CD8-positive, alpha-beta memory T cell (primary cell): ENCODE measurements around the gene ANXA6. TPM values are rescaled to one million over a fixed set of nuclear protein-coding genes. Genes with fewer than 3 reads are reported as not detected.

ENCODE experiments used
- CTCF ChIA-PET: fragments of 350-600 bp; sonication (Branson Sonifier 250); formaldehyde crosslinking; loops from one replicate; lab custom pipeline; 2021; ENCODE audit warnings: antibody characterized with exemption; lab: Charles Lee
- POLR2A ChIA-PET: fragments of 350-600 bp; sonication (Branson Sonifier 250); formaldehyde crosslinking; loops from one replicate; lab custom pipeline; 2021; ENCODE audit warnings: antibody characterized with exemption; lab: Charles Lee
- DNase-seq, 5 donors: peaks; one replicate each; pipeline versions ENCODE4 v3.0.0 to v3.0.0-alpha.2; 2020 to 2022; ENCODE audit warnings: mixed read lengths in 1 of 5
- H3K27ac ChIP-seq: one replicate; pipeline ENCODE4 v1.7.0; 2013; ENCODE audit warnings: low read depth, mild to moderate bottlenecking, low read length, moderate library complexity
- H3K27me3 ChIP-seq: 2 replicates; pipeline ENCODE4 v1.7.0; 2013; ENCODE audit warnings: low read length, mild to moderate bottlenecking; ENCODE audit not compliant: insufficient read depth, poor library complexity, severe bottlenecking
- H3K36me3 ChIP-seq: 2 replicates; pipeline ENCODE4 v1.7.0; 2013; ENCODE audit warnings: mild to moderate bottlenecking, low read length, moderate library complexity; ENCODE audit not compliant: insufficient read depth
- H3K4me1 ChIP-seq: 2 replicates; pipeline ENCODE4 v1.7.0; 2013; ENCODE audit warnings: mild to moderate bottlenecking, low read length, moderate library complexity; ENCODE audit not compliant: insufficient read depth
- H3K4me3 ChIP-seq: 2 replicates; pipeline ENCODE4 v1.7.0; 2013; ENCODE audit warnings: mild to moderate bottlenecking, low read length
- H3K9me3 ChIP-seq: 2 replicates; pipeline ENCODE4 v1.7.0; 2013; ENCODE audit warnings: mild to moderate bottlenecking, low read length
- H3K27ac Mint-ChIP-seq, 8 donors: one replicate each; pipeline ENCODE4 v1.8.0; 2020 to 2021; ENCODE audit warnings: mixed read lengths in 8 of 8, mild to moderate bottlenecking in 6 of 8, inconsistent platforms in 3 of 8, moderate library complexity in 3 of 8
- H3K27me3 Mint-ChIP-seq, 2 donors: one replicate each; pipeline ENCODE4 v1.8.0; 2020 to 2021; ENCODE audit warnings: mixed read lengths in 2 of 2, mild to moderate bottlenecking in 1 of 2, moderate library complexity in 1 of 2
- H3K36me3 Mint-ChIP-seq, 3 donors: one replicate each; pipeline ENCODE4 v1.8.0; 2020 to 2021; ENCODE audit warnings: mixed read lengths in 3 of 3, inconsistent platforms in 1 of 3, mild to moderate bottlenecking in 1 of 3
- H3K4me1 Mint-ChIP-seq, 3 donors: one replicate each; pipeline ENCODE4 v1.8.0; 2020 to 2021; ENCODE audit warnings: mixed read lengths in 3 of 3, inconsistent platforms in 1 of 3, mild to moderate bottlenecking in 1 of 3
- H3K4me3 Mint-ChIP-seq, 7 donors: one replicate each; pipeline ENCODE4 v1.8.0; 2020 to 2021; ENCODE audit warnings: mixed read lengths in 7 of 7, mild to moderate bottlenecking in 6 of 7, moderate library complexity in 4 of 7, inconsistent platforms in 2 of 7
- H3K9me3 Mint-ChIP-seq, 5 donors: one replicate each; pipeline ENCODE4 v1.8.0; 2020 to 2022; ENCODE audit warnings: mixed read lengths in 5 of 5, mild to moderate bottlenecking in 3 of 5, moderate library complexity in 2 of 5, inconsistent platforms in 1 of 5
- polyA plus RNA-seq: library from polyadenylated mRNA; unstranded; fragments of 300-500 nt; fragmentation: Illumina TruSeq; gene quantifications from one replicate; pipeline ENCODE4 v1.2.3, GENCODE V29; 2021
- total RNA-seq, 2 experiments: library from RNA; stranded (reverse); gene quantifications; one replicate each; pipeline ENCODE4 v1.2.3, GENCODE V29; 2021

Gene ANXA6
- total and polyA plus RNA-seq, 3 experiments from 2014 or later = 351 to 459 (median 452) TPM

- H3K27ac ChIP-seq = no peak overlapping the region
- DNase-seq = peak in 1 of 5 donors; percentile 22
- H3K9me3 ChIP-seq = no peaks in the 10 kb centered on the region
- H3K36me3 ChIP-seq = peaks cover 81% of the 10 kb centered on the region
- peaks cover 3 to 93% (median 24%) of the 10 kb centered on the region in 3 donors for H3K36me3 Mint-ChIP-seq
- H3K9me3 Mint-ChIP-seq = no peaks in the 10 kb centered on the region
- H3K27me3 ChIP-seq = no peaks in the 10 kb centered on the region
- ChIA-PET POLR2A (no interaction called here), CTCF (interaction anchor here (0.9 to 11.3 kb wide), 5 partner anchors 8 to 66 kb away, joined by 3 to 267 read pairs (median 6); no protein-coding TSS in a partner anchor)
- H3K4me3 Mint-ChIP-seq = no peak overlapping the region
- H3K4me3 ChIP-seq = no peak overlapping the region
- H3K4me1 ChIP-seq = peaks cover 4% of the 10 kb centered on the region
- peaks cover 0 to 22% (median 7%) of the 10 kb centered on the region in 3 donors for H3K4me1 Mint-ChIP-seq
- H3K27ac Mint-ChIP-seq = peak overlapping the region; percentile 46 to 86 (median 64)
- H3K27me3 Mint-ChIP-seq = no peaks in the 10 kb centered on the region
Measured at GRCh38 chr5:151118913-151119575, 38.5 kb downstream of the ANXA6 start.

- no peaks in the 10 kb centered on the region for H3K9me3 Mint-ChIP-seq
- H3K4me3 Mint-ChIP-seq = no peak overlapping the region
- H3K27me3 Mint-ChIP-seq = no peaks in the 10 kb centered on the region
- H3K36me3 ChIP-seq = peaks cover 67% of the 10 kb centered on the region
- peaks cover 0 to 32% (median 6%) of the 10 kb centered on the region in 3 donors for H3K4me1 Mint-ChIP-seq
- peaks cover 3 to 86% (median 18%) of the 10 kb centered on the region in 3 donors for H3K36me3 Mint-ChIP-seq
- ChIA-PET CTCF (interaction anchor here (0.7 to 11.3 kb wide), 46 partner anchors 10 to 662 kb away, joined by 3 to 267 read pairs (median 6); partner anchors contain the start of genes ANXA6, CCDC69, DCTN4 and GM2A), POLR2A (interaction anchor here (1.1 to 1.2 kb wide), 2 partner anchors 17 to 63 kb away, joined by 5 read pairs; no protein-coding TSS in a partner anchor)
- peaks cover 4% of the 10 kb centered on the region for H3K4me1 ChIP-seq
- H3K4me3 ChIP-seq = no peak overlapping the region
- peak; percentile 57 to 79 (median 65) for DNase-seq
- H3K9me3 ChIP-seq = no peaks in the 10 kb centered on the region
- H3K27ac Mint-ChIP-seq = peak overlapping the region in 7 of 8 donors; percentile 21 to 57 (median 42)
- H3K27ac ChIP-seq = no peak overlapping the region
- no peaks in the 10 kb centered on the region for H3K27me3 ChIP-seq
Measured at GRCh38 chr5:151115272-151115905, 42.2 kb downstream of the ANXA6 start.

- Mint-ChIP-seq H3K27ac (peak overlapping the region in 3 of 8 donors; percentile 46 to 67 (median 62)), H3K4me1 (peaks cover 0 to 36% (median 6%) of the 10 kb centered on the region in 3 donors), H3K4me3 (no peak overlapping the region), H3K9me3 (no peaks in the 10 kb centered on the region), H3K36me3 (peaks cover 4 to 86% (median 16%) of the 10 kb centered on the region in 3 donors), H3K27me3 (no peaks in the 10 kb centered on the region)
- no peak overlapping the region for H3K27ac ChIP-seq
- no peaks in the 10 kb centered on the region for H3K27me3 ChIP-seq
- ChIA-PET POLR2A (no interaction called here), CTCF (interaction anchor here (1.2 to 11.3 kb wide), 7 partner anchors 12 to 139 kb away, joined by 3 to 267 read pairs (median 51); partner anchors contain the start of genes GM2A and TNIP1)
- H3K36me3 ChIP-seq = peaks cover 65% of the 10 kb centered on the region
- no peak overlapping the region for H3K4me3 ChIP-seq
- DNase-seq = no peak
- no peaks in the 10 kb centered on the region for H3K9me3 ChIP-seq
- H3K4me1 ChIP-seq = peaks cover 4% of the 10 kb centered on the region
Measured at GRCh38 chr5:151113651-151114050, 43.9 kb downstream of the ANXA6 start.

- Histone ChIP-seq H3K27ac (no peak overlapping the region), H3K4me1 (peaks cover 4% of the 10 kb centered on the region), H3K27me3 (no peaks in the 10 kb centered on the region), H3K4me3 (no peak overlapping the region), H3K9me3 (no peaks in the 10 kb centered on the region), H3K36me3 (peaks cover 69% of the 10 kb centered on the region)
- Mint-ChIP-seq H3K27ac (peak overlapping the region in 5 of 8 donors; percentile 40 to 54 (median 43)), H3K4me3 (no peak overlapping the region), H3K4me1 (peaks cover 0 to 28% (median 11%) of the 10 kb centered on the region in 3 donors), H3K36me3 (peaks cover 14 to 86% (median 22%) of the 10 kb centered on the region in 3 donors), H3K27me3 (no peaks in the 10 kb centered on the region), H3K9me3 (no peaks in the 10 kb centered on the region)
- POLR2A ChIA-PET = no interaction called here
- CTCF ChIA-PET = interaction anchor here (1.2 to 5.8 kb wide), 5 partner anchors 11 to 61 kb away, joined by 4 to 55 read pairs (median 9); no protein-coding TSS in a partner anchor
- peak in 1 of 5 donors; percentile 1 for DNase-seq
Measured at GRCh38 chr5:151110992-151111391, 46.6 kb downstream of the ANXA6 start.

GRCh38 chr5:151110122-151110681, 47.4 kb downstream of the ANXA6 start:
- Histone ChIP-seq H3K4me1 (no peaks in the 10 kb centered on the region), H3K4me3 (no peak overlapping the region), H3K36me3 (peaks cover 77% of the 10 kb centered on the region), H3K27ac (no peak overlapping the region), H3K27me3 (no peaks in the 10 kb centered on the region), H3K9me3 (no peaks in the 10 kb centered on the region)
- ChIA-PET CTCF (interaction anchor here (1.2 to 3.9 kb wide), 5 partner anchors 15 to 62 kb away, joined by 4 to 17 read pairs (median 5); no protein-coding TSS in a partner anchor), POLR2A (no interaction called here)
- H3K4me1 Mint-ChIP-seq = peaks cover 0 to 22% (median 8%) of the 10 kb centered on the region in 3 donors
- H3K27ac Mint-ChIP-seq = peak overlapping the region in 5 of 8 donors; percentile 17 to 88 (median 60)
- DNase-seq = no peak
- H3K36me3 Mint-ChIP-seq = peaks cover 14 to 85% (median 22%) of the 10 kb centered on the region in 3 donors
- H3K9me3 Mint-ChIP-seq = no peaks in the 10 kb centered on the region
- no peaks in the 10 kb centered on the region for H3K27me3 Mint-ChIP-seq
- H3K4me3 Mint-ChIP-seq = peak overlapping the region in 1 of 7 donors; percentile 37

- H3K9me3 ChIP-seq = no peaks in the 10 kb centered on the region
- Mint-ChIP-seq H3K27me3 (no peaks in the 10 kb centered on the region), H3K4me3 (no peak overlapping the region), H3K4me1 (peaks cover under 1 to 12% (median 4%) of the 10 kb centered on the region in 3 donors), H3K36me3 (peaks cover 14 to 92% (median 24%) of the 10 kb centered on the region in 3 donors), H3K27ac (peak overlapping the region in 7 of 8 donors; percentile 27 to 76 (median 48)), H3K9me3 (no peaks in the 10 kb centered on the region)
- no peak overlapping the region for H3K4me3 ChIP-seq
- CTCF ChIA-PET = interaction anchor here (3.9 kb wide), 1 partner anchor 57 kb away, joined by 17 read pairs; no protein-coding TSS in a partner anchor
- no peak overlapping the region for H3K27ac ChIP-seq
- peak in 1 of 5 donors; percentile 42 for DNase-seq
- H3K27me3 ChIP-seq = no peaks in the 10 kb centered on the region
- H3K36me3 ChIP-seq = peaks cover 81% of the 10 kb centered on the region
- POLR2A ChIA-PET = no interaction called here
- no peaks in the 10 kb centered on the region for H3K4me1 ChIP-seq
Measured at GRCh38 chr5:151108566-151108965, 49.0 kb downstream of the ANXA6 start.

GRCh38 chr5:151107738-151108520, 49.6 kb downstream of the ANXA6 start:
- H3K9me3 Mint-ChIP-seq = no peaks in the 10 kb centered on the region
- Histone ChIP-seq H3K9me3 (no peaks in the 10 kb centered on the region), H3K27ac (no peak overlapping the region), H3K36me3 (peaks cover 86% of the 10 kb centered on the region), H3K4me1 (no peaks in the 10 kb centered on the region), H3K27me3 (no peaks in the 10 kb centered on the region), H3K4me3 (no peak overlapping the region)
- peak in 1 of 5 donors; percentile 15 for DNase-seq
- POLR2A ChIA-PET = no interaction called here
- H3K36me3 Mint-ChIP-seq = peaks cover 14 to 95% (median 25%) of the 10 kb centered on the region in 3 donors
- peaks cover 4 to 10% (median 4%) of the 10 kb centered on the region in 3 donors for H3K4me1 Mint-ChIP-seq
- H3K27ac Mint-ChIP-seq = peak overlapping the region in 7 of 8 donors; percentile 36 to 89 (median 48)
- no peaks in the 10 kb centered on the region for H3K27me3 Mint-ChIP-seq
- H3K4me3 Mint-ChIP-seq = no peak overlapping the region
- CTCF ChIA-PET = interaction anchor here (3.9 kb wide), 1 partner anchor 56 kb away, joined by 17 read pairs; no protein-coding TSS in a partner anchor
